ENCODE measurements around the gene CCDC85B.
A peak's percentile ranks its signal among the peaks of the same experiment; 100 is the strongest.

The CCDC85B gene

DNA sequence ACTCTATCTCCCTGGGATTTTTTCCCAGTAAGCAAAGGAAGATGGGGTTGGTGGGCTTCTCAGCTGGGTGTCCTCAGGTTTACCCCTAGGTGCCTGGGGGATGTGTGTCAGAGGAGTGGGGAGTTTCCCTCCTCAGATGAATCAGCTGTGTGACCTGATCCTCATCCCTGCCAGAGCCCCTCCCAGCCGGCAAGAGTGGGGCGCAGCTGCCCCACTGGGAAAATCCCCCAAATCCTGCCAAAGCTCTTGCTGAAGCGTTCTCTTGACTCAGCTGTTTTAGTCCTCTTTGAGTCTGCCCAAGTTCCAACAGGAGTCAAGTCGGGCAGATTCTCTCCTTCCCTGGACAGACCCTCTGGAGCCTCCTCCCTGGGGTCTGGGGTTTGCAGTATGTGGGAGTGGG, 22.4 kb downstream of the CCDC85B start:
- DNase-seq: no peak

DNA sequence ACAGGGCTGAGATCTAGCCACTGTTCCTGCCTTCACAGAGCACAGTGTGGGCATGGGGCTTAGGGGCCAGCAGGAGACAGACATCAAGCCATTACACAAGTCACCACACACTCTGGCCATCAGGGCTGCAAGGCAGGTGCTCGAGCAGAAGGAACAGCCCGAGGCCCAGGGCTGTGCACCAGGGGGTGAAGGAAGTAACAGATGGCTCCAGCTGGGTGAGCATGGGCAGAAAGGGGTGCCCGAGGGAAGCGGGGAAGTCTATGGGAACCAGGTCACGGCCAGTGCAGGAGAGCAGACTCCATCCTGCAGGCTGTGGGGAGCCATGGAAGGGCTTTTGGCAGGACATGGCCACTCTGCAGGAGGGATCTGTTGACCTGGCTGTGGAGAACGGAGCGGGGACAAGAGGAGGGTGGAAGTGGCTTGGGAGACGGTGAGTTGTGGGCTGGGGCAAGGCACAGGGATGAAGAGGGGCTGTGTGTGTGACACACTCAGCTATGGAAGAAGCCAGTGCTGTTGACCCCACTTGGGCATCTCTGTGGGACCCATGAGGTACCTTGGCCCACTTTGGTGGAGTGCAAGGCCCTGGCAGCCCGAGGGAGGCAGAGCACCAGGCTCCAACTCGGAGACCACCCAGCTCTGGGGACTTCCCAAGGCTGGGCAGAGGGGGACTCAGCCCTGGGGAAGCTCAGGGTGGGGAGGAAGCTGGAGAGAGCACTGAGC, 24.8 kb downstream of the CCDC85B start:
- DNase-seq: no peak

DNA sequence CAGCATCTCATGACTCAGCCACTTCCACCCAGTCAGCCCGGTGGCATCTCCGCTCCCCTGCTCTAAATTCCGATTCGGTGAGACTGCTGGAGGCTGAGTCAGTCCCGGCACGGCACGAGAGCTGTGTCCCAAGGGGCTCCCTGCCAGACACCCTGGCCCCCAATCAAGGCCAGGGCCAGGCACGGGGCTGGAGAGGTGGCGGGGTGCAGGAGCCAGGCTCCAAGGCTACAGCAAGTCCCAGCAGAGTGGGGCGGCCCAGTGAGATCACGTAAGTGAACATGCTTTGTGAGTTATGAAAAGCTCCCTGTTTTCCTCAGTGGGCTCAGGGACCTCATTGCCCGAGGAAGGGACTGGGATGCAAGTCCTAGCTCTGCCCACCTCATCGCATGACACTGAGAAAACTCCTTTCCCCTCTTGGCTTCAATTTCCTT, 25.4 kb downstream of the CCDC85B start:
- peak; percentile 52 to 65 for DNase-seq

DNA sequence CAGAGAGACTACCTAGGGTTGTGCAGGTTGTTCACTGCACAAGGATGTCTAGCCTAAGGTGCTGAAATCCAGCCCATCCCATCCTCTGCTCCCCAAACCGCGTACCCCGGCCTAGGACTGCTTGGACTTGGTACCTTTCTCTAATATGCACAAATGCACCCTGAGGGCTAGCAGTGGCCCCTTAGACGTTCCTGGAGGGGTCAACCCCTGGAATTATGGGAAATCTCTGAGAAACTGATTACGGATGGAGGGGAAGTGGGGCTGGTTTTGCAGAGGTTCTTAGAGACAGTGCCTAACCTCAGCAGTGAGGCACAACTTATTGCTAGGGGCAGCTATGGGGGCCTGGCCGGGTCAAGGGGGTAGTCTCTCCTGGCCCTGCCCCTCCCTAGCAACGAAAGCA, 25.9 kb downstream of the CCDC85B start:
- DNase-seq: no peak

DNA sequence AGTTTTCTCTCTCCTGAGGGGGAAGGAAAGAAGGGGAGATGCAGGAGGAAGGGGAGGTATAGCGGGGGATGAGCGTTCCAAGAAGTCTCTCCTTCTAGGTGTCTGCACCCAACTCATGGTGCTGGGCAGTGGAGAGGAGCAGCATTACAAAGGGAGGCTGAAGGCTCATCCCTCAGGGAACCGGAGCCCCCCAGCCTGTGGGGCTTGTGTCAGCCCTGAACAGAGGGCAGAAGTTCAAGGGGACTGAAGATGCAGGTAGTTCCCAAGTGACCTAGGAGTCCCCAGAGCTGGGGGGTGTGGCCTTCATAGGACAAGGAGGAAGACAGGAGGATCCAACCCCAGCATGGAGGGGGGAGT, 26.6 kb downstream of the CCDC85B start:
- DNase-seq: no peak

DNA sequence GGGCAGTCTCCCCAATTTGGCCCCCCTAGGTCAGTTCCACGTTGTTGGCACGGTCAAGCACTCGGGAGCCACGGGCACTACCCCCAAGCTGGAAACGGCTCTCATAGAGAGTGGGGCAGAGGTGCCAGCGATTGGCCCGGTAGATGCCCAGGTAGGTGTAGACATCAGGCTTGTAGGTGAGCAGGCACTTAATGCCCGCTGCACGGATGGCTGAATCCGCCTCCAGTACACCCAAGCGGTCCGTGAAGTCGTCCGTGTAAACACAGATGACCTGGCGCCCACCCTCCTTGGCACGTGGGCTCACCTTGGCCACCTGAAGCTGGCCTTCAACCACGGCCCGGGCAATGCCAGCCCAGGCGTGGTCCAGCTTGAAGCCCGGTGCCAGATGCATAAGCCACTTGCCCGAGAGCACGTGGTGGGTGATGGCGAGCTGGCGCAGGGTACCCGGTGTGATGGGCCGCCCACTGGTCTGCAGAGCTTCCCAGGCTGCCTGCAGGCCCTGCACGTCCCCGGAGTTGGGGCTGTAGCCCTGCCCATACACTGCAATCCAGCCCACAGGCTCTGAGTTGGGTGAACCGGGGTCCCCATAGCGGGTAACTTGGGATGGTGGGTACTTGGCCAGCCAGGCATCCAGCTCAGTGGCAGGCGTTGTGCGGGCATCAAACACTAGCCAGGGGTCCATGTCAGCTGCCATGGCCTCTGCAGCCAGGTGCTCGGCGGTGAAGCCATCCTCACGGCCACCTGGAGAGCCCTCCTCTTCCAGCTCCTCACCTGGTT, 27.1 kb downstream of the CCDC85B start:
- DNase-seq: no peak

DNA sequence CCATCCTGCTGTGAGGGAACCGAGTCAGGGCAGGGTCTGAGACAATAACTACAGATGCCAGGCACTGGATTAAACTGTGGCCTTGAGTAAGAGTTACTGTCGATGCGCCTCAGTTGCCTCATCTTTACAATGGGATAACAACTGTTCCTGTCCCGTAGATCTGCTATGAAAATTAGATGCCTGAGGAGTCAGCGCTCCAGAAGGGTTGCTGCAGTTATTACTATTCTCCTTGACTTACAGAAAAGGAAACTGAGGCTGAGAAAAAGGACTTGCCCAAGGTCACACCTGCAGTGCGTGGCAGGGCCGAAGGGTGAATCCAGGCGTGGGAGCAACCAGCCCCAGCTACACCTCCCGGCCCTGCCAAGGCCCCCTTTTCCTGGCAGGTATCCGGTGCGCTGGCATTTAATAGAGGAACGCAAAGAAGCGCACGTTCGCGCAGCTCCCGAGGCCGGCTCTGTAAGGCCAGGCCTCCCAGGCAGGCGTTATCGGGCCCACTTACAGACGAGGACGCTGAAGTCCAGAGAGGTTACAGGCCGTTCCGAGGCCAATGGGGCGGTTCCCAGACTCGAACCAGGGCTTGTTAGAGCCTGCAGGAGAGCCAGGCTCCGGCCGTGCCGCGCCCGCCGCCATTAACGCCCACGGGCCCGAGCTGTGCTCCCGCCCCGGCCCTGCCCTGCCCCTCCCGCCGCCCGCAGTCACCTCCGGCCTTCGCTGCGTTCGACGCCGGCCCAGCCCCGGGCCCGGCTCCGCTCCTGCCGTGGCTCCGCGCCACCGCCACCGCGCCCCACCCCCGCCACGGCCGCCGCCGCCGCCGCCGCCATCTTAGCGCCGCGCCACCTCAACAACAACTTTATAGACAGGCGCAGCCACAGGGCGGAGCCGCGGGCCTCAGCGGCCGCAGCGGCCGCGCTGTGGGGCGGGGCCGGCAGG, 28.0 kb downstream of the CCDC85B start, which contains the start of gene C11orf68:
Gene C11orf68, minus strand, starts transcription at position 852 of the 930 bp plus-strand sequence. Its CDS starts 31 bp downstream, at position 821.
- DNase-seq: no peak

DNA sequence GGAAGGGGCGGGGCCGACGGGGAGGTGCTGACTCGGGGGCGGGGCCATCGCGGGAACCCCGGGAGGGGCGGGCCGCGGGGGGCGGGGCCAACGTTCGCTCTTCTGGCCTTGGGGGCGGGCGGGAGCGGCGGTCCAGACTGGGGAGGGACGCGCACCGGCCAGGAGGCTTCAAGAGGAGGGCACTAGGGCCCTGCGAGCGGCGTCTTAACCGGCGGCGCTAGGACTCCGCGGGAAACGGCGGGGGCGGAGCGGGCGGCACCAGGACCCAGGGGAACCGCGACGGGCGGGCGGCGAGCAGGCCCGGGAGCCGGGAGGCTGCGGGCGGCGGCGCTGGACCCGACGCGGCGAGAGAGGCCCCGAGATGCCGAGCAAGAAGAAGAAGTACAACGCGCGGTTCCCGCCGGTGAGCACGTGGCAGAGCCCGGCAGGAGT, 28.7 kb downstream of the CCDC85B start, which contains the start of gene DRAP1:
Gene DRAP1, plus strand, starts transcription at position 286 of the 432 bp plus-strand sequence. Its CDS starts 76 bp downstream, at position 362.
- DNase-seq: peak; percentile 98 to 99

DNA sequence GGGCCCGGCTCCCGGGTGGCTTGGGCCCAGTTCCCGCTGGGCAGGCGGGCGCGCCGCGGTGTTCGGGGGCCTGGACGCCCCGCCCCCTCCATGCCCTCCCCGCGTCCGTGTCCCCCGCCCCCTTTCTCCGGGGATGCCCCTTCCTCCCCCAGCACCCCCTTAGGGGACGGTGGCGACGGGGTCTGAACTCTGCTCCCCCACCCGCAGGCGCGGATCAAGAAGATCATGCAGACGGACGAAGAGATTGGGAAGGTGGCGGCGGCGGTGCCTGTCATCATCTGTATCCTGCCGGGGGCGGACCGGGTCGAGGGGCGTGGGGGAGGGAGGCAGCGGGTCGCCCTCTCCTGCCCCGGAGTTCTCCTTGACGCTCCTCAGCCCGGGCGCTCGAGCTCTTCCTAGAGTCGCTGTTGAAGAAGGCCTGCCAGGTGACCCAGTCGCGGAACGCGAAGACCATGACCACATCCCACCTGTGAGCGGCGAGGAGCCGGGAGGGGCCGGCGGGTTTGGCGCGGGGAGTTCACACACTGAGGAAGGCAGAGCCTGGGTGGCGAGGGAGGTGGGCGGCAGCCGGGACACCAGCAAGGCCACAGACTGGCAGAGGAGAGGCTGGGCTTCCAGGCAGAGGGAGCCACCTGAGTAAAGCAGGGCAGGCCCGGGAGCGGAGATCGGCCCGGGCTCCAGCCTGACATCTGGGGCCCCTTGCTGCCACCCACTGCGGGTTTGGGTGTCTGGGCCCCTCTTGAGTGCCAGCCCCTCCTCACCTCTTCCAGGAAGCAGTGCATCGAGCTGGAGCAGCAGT, 29.3 kb downstream of the CCDC85B start:
- peak in 1 of 2 donors; percentile 33 for DNase-seq

DNA sequence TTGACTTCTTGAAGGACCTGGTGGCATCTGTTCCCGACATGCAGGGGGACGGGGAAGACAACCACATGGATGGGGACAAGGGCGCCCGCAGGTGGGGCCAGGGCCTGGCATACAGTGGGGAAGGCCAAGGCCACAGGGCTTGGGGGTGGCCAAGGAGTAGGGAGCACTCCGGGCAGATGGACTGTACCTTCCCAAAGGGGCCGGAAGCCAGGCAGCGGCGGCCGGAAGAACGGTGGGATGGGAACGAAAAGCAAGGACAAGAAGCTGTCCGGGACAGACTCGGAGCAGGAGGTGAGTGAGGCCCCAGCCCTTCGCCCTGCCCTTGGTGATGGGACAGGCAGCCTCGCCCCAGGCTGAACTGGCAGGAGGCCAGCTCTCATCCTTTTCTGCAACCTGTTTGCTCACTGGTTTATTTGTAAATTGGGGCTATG, 29.9 kb downstream of the CCDC85B start:
- DNase-seq: no peak

DNA sequence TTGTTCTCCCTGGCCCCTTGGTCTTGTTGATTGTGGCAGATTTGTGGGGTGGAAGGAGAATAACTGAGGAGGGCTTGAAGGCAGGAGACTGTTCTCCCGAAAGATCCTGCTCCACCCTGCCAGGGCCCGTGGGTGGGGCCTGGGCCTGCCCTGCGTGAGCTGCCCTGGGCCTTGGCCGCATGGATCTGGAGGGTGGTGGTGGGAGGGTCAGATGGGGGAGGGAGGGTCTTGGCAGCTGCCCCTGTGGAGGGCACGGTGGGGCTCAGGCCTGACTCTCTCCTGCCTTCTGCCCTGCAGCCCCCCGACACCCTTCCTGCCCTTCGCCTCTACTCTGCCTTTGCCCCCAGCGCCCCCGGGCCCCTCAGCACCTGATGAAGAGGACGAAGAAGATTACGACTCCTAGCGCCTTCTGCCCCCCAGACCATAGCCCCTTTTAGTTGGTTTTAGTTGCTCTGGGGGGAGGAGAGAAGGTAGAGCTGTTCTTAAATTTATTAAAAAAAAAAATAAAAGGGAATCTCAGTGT, 30.6 kb downstream of the CCDC85B start:
- DNase-seq: no peak

DNA sequence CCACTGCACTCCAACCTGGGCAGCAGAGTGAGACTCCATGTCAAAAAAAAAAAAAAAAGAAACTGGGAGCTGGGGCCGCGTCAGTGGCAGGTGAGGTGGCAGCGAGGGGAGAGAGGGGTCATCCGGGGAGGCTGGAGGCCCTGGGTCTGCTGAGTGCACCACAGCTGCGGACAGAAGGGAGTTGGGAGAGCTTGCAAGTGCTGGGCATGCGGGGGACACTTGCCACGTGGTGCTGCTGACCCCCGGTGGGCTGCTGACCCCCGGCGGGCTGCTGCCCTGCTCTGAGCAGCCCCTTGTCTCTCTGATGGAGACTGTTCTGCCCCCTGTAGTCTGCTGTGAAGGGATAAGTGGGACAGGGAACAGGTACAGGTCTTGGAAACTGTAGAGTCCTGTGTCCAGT, 31.4 kb downstream of the CCDC85B start:
- DNase-seq: no peak

DNA sequence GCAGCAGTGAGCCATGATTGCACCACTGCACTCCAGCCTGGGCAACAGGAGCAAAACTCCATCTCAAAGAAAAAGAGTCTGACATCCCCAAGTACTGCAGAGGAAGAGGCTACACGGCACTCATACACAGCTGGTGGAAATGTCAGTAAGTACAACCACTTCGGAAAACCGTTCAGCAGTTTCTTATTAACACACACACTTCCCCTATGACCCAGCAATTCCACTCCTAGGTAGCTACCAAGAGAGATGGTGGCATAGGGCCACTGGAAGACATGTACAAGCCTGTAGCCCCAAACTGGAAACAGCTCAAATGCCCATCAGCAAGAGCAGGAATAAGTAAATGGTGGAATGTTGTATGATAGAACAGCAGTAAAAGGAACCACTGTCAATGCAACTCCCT, 32.1 kb downstream of the CCDC85B start:
- no peak for DNase-seq

DNA sequence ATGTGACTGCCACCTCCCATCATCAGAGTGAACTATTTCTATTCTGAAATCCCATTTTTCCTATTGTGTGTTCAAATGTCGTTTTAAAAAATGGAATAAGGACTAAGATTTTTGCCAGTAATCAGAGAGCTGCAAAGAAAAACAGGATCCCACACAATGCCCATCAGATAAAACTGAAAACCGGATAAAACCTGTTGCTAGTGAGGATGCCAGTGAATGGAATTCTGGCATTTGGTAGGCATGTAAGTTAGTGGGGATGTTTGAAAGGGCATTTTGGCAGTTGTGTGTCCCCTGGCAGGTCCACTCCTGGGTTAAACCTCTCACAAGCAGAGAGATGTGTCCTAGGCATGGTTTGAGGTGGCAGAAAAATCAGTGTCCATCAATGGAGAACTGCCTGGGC, 34.9 kb downstream of the CCDC85B start:
- no peak for DNase-seq

DNA sequence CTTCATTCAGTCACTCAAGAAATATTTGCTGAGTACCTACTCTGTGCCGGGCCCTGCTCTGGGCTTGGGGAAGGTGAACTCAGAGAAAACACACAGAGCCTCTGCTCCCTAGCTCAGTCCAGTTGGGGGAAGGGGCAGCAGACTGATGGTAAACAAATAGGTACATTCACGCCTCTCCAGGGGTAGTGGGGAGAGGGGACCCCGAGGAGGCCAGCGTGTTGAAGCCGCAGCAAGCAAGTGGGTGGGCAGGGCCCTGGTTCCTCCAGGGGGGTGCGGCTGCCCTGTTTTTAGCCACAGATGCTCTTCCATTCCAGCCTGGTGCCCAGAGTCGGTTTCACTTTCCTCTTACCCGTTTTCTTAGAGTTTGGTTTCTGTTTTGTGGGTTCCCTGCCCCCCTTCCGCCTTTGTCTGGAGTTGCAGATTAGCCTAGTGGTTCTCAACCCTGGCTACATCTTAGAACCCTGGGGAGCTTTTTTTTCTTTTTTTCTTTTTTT, 37.5 kb downstream of the CCDC85B start:
- DNase-seq: peak; percentile 65 to 73

DNA sequence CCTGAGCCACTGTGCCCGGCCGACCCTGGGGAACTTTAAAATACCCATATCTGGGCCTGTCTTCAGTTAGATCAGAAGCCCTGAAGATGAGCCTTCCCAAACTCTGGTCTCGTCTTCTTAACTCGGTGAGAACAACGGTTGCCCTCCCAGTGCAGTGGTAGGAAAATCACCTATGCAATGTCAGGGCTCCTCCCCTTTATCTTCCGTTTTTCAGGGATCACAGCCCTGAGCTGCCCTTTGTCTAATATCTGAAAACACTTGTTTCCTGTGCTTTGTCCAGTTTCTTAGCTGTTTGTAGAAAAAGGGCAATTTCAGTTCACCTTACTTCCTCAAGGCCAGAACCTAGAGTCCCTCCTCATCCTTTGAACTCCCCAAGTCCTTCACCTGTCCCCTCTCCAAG, 38.2 kb downstream of the CCDC85B start:
- no peak for DNase-seq

DNA sequence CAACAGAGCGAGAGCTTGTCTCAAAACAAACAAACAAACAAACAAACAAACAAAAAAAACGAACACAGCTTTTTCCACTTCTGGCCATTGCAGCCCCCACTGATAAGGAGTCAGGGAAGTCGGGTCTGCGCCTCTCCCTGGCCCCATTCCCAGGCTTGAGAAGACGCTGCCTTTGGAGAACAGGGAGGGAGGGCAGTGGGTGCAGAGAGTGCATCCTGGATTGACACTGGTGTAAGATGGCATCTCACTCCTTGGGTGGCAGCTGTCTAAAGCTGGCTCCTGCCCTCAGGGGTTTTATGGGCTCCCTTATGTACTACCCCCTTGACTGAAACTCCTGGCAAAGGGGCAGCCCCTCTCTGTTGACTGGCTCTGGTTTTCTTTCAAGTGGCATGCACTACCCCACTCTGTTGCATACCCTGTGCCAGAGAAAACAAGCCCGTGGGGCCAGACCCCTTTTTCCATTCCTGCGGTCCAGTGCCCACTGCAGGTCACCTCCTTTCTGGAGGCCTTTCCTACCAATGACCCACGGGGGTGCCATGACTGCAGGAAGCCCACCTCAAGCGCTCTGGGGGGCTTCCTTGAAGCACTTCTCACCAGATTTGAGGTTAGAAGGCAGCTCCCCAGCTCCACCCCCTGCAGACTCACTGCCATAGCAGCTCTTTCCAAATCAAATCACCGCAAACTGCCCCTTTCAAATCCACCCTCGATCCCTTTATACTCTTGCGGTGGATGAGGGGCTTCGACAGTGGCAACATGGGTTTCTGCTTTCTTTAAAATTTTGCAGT, 41.5 kb downstream of the CCDC85B start:
- DNase-seq: no peak

DNA sequence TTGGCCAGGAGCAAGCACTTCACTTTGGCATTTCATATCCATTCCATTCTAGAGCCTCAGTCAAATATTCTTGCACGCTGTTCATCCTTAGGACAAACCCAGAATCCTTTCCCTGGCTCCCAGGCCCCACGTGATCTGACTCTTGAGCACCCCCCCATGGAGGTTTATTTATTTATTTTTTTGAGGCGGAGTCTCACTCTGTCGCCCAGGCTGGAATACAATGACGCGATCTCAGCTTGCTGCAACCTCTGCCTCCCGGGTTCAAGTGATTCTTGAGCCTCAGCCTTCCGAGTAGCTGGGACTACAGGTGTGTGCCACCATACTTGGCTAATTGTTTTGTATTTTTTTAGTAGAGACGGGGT, 42.1 kb downstream of the CCDC85B start:
- DNase-seq: peak in 1 of 2 donors; percentile 33

DNA sequence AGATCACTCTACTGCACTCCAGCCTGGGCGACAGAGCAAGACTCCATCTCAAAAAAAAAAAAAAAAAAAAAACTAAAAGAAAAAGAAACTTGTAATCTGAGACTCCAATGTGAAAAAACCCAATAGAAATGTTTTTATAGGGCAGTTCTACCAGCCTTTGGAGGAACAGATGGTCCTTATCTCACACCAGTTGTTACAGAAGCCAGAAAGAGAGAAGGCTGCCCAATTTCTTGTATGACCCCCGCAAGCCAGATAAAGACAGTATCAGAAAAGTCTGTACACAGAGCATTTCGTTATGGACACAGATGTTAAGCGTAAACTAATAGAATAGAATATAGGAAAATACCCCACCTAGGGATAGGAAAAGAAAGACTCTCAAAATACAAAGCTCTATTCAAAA, 43.5 kb downstream of the CCDC85B start:
- no peak for DNase-seq

DNA sequence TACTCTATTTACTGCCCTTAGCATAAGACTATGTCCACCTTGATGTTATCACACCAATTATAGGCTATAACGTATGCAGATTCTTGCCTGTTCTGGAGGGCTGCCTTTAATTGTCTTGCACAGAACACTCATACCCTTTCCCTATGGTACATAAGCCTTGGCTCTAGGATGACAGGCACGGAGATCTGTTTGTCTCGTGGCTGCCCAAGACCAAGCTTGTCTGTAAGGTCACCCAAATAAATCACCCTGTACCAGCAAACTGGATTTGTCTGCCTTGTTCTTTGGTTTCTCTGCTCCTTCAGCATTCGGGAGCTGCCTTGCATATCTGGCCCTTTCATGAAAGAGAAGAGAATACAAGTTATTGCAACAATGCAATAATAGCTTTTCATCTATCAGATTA, 47.3 kb downstream of the CCDC85B start:
- no peak for DNase-seq
